GM18519 (cell line): ENCODE results near the gene SH2D4B.

Experiments used
- ATAC-seq: cut with Tn5 transposase; IDR thresholded peaks from one replicate; pipeline ENCODE4 v1.9.1; 2021; ENCODE audit warnings: mild to moderate bottlenecking, moderate library complexity; ENCODE audit not compliant: unreplicated experiment, low FRiP score

Gene SH2D4B

DNA sequence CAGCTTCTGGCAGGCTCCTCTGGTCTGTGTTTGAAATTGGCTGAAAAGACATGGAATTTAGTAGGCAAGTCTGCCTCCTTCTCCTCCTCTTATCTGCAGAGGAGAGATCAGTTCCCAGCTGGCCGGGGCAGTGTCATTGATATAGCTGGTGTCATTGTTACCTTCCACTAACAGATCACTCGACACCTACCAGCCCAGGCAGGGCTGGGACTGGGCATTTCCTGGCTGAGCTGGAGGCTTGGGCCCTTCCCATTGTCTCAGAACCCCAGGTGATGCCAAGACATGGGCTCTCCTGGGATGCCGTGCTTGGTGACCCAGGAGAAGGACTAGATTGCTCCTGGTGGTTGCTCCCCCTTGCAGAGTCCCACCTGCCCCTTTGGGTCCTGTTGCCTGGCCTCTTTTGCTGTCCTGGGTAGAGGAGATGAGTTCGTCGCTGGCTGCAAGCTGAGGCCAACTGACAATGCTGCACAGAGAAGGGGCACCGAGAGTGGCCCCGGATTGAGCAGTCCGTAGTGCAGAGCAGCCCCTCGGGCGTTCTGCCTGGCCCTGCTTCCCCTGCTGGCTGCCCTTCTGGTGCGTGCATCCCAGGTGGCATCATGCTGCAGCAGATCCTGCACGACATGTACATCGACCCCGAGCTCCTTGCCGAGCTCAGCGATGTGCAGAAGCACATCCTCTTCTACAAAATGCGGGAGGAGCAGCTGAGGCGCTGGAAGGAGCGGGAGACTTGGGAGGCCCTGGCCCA, at the start of gene SH2D4B:
Gene SH2D4B (plus strand): TSS at position 167 of the 745 bp plus-strand sequence. CDS start 430 bp downstream, at position 597.
- no peak for ATAC-seq

DNA sequence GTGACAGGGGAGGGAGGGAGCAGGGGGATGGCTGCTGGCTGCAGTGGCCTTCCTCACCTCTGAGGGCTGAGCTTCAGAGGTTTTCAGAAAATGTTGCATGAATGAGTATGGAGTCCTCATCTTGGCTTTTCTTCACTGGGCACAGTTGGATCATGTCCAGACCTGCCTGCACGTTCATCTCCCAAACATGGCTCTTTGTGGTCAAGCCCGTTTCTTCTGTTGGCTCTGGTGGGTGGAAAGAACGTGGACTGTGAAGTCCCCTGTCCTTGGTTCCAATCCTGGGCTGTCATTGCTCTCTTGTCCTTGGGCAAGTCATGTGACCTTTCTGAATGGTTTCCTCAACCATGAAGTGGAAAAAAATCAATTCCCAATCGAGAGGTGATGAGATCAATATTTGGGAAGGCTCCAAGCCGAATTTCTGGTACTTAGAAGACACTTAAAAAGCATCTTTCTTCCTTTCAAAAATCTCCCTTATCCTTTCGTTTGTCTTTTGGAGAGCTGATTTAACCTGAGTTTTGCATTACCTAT, 49.1 kb upstream of the SH2D4B start:
- ATAC-seq: no peak

DNA sequence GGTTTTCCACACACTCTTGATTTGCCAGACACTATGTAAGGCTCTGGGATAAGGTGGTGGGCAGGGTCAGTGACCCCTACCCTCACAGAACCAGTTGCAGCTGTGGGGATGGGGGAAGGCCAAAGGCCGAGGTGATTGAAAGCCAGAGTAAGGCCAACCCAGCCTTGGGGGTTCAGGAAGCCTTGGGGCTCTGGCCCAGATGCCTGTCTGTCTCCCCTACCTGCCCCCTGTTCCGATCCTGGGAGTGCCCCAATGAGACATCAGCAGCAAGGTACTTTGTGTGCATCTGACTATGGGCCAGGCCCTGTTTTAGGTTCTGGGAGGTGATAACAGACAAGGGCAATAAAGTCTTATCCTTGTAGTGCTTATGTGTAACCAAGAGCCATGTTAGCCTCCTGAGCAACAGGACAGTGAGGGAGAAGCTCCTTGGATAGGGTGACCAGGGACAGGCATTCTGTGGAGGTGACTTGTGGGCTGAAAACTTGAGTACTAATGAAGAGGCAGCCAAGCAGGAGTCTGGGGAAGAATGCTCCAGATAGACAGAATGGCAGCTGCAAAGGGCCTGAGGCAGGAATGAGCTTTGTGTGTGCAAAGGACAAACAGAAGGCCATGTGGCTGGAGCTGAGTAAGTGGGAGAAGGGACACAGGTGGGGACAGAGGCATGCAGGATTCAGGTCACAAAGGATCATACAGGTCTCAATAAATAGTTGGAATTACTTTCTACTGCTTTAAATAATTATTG, 48.2 kb upstream of the SH2D4B start:
- no peak for ATAC-seq

DNA sequence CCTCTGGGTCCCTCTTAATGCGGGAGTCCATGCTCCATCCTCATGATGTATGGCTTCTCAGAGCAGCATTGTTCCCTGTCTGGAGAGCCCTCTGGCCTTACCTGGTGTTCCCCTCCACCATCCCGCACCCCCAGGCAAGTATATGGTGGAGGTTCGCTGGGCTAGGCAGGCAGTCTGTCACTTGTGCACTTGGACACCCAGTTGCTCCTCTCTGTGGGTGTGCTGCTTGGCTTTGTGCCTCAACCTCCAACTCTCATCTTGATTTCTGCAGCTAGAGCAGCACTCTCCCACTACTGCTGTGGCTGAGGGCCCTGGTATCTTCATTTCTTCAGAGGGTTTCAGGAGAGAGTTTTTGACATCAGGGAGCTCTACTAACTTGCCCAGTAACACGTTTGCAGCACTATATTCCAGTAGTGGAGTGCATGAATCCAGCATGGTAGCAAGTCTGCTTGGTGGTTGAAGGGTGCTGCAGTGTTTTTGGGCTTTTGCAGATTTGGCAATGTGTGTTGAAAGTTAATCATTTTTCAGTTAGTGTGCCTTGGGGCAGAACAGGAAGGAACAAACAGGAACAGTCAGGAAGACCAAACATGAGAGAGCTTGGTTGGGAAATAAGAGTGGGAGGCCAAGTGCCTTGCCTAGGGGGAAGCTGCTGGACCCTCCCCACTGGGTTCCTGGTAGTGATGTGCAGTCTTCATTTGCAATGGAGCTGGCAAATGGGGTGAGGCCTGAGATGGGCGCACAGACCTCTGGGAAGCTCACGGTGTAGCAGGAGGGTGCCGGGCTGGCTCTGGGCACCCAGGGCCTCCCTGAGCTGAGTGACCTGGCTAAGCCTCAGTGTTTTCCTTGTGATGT, 46.2 kb upstream of the SH2D4B start:
- no peak for ATAC-seq

DNA sequence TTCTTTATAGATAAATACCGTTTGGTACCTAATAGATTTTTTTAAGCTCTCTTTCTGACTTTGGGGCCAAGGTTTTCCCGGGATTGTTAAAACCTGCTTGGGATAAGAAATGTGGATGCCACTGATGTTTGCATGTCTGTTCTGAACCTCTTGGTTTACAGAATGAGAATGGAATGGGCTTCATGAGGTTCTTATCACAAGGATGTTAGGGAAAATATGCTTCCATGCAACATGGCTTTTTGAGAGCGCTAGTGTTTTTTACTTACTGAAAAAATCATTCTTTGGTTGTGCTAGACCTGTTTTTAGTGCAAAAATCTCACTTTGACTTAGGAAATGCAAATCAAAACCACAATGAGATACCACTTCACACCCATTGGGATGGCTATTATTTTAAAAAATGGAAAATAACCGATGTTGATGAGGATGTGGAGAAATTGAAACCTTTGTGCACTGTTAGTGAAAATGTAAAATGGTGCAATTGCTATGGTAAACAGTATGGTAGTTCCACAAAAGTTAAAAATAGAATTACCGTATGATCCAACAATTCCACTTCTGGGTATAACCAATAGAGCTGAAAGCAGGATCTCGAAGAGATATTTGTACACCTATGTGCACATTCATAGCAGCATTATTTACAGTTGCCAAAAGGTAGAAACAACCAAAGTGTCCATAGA, 44.7 kb upstream of the SH2D4B start:
- peak; percentile 24 for ATAC-seq

DNA sequence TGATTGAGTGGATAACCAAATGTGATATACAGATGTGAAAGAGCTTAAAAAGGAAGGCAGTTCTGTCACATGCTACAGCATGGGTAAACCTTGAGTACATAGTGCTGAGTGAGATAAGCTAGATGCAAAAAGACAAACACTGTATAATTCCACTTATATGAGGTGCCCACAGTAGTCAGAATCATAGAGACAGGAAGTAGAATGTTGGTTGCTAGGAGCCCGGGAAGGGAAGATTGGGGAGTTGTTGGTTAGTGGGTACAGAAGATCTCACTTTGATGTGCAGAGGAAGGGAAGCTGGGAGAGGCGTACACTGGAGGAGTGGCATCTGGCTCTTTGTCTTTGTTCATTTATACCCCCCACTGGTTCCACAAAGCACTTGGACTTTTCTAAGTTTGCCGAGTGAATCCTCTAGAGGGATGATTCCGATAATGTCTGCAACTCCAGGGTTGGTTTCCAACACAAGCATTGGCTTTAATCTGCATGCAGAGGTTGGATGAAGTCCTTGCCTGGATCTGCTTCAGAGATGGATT, 44.1 kb upstream of the SH2D4B start:
- ATAC-seq: peak; percentile 46

DNA sequence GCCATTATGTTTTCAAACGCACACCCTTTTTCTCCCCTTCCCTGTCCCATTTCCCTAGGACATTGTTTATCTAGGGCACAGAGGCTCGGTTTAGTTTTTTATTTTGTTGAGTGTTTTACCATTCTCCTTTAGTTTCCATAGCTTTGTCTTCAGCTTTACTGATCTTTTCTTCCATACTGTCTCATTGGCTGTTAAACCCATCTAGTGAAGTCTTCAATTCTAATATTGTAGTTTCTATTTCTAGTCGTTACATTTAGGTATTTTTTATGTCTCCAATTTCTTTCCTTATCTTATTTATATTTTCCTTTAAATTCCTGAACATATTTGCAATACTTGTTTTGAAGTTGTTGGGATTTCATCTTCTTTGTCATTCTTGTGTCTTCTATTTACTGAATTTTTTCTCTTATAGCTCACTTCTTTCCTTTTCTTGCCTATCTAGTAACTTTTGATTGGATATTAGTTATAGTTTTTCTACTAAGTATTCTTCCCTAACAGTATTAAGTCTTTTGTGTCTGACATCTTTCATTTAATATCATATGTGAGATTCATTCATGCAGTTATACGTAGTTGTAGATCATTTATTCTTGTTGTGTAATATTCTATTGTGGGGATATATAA, 41.0 kb upstream of the SH2D4B start:
- ATAC-seq: no peak

DNA sequence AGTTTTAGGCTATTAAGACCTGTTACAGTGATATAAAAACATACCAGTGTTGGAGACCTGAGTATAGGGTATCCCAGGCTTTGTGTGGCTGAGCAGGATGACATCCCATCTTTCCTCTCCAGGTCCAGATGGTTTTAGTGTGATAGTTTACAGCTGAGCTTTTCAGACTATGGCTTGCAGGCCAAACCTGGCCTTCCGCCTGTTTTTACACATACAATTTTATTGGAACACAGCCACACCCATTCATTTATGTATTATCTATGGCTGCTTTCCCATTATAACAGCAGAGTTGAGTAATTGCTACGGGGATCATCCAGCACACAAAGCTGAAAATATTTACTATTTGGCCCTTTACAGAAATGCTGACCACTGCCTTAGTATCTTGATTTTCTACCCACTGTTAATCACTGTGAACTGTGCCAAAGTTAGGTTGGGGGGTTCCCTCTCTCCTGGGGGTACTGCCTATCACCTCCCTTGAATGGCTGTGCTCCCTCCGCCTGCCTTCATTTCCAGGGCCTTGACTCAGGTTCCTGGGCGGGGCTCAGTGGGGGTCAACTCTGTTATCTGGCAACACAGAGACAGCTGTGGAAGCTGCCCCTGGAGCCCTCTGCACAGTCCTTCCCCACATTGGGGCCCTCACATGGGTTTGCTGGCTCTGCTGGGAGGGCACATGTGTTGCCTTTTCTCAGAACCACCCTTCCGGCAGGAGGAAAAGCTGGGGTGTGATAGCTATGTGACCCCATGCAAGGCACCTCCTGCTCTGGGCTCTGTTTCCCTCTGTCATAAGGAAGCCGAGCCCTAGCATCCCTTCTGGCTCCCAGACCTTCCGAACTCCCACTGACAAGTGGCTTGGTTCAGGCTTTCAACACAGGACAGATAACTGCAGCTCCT, 40.3 kb upstream of the SH2D4B start:
- no peak for ATAC-seq

DNA sequence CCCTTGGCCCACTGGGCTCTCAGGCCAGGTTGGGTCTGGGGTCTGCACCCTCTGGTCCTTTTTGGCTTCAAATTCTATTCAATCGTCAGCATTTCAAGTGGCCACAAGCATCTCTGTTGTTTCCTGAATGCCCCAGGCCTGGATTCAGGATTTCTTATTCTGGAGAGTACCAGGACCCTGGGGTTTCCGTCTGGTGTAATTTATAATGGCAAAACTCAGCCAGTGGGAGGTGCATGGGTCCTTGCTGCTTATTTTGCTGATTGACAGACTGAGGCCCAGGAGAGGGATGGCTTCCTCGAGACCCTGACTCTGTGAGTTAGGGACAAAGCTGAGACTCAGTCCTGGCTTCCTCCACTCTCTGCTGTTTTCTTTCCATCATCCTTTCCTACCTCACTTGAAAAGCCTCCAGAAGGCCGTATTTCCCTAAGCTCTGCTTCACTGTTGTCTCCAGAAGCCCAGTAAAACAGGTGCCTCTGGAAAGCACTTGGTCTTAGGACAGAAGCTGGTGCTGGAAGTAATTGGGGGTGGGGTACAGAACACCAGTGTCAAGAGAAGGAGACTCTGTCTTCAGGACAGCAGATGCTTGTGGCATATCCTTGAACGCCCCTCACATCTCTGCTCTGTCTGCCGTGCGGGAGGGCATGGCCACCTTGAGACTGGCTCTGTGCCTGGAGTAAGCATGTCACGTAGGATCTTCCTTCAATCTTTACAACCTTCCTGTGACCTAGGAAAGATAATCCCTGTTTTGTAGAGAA, 39.4 kb upstream of the SH2D4B start:
- ATAC-seq: no peak

DNA sequence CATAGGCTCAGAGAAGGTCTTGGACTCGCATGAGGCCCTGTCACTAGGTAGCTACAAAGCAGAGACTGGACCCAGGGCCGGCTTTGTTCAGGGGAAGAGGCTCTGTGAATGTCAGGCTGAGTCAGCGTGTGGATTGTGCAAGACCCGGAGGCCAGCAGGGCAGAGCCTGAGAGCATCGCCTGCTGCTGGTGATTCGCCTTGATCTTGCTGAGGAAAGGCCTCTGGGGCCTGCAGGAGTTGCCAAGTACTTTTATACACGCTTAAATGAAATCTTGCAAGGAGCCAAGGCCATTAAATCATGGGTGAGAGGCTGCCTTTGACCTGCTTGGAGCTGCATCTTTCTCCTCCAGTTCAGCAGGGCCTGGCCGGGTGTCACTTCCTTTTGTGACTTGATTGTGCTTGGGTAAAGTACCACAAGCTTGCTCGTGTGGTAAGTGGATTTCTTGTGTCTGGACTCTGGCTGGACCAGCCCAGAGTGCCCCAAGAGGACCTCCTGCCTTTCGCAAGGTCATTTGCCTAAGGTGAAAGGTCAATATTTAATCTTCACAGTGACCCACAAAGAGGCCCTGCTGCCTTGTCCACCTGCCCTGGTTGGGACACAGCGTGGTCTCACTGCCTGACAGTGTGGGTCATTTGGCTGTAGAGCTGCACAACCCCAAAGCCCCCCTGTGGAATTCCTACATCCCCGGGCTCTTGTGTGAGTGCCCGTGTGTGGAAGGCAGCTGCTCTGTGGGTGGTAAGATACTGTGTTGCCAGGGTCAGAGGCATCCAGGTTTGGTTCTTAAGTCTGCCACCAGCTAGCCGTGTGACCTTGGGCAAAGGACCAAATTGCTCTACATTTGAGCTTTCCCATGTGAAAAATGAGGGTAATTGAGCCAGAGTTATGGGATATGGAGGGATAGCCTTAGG, 38.6 kb upstream of the SH2D4B start:
- no peak for ATAC-seq

DNA sequence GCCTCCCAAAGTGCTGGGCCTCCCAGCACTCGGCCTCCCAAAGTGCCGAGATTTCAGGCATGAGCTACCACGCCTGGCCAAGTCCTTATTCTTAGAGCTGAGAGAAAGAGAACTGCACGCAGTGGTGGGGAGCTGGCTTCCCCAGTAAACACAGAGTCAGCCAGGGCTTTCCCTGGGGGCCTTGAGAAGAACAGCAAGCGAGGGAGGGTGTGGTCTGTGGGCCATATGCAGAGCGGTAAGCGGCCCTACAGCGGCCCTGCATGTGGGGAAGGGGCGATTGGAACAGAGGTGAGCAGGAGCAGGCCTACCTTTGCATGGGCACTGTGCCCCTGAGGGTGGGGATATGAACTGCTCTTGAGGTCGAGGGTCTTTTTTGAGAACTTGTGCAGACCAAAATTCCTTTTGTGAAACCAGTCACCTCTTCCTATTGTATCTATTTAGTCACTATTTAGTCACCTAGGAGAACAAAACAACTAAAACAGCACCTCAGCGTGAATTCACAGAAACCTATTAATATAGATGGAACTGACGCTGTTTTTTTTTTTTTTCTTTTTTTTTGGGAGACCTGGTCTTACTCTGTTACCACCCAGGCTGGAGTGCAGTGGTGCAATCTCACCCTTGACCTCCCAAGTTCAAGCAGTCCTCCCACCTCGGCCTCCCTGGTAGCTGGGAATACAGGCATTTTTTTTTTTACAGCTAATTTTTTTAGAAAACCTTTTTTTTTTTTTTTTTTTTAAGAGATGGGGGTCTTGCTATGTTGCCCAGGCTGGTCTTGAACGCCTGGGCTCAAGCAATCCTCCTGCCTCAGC, 36.9 kb upstream of the SH2D4B start:
- peak; percentile 48 for ATAC-seq

DNA sequence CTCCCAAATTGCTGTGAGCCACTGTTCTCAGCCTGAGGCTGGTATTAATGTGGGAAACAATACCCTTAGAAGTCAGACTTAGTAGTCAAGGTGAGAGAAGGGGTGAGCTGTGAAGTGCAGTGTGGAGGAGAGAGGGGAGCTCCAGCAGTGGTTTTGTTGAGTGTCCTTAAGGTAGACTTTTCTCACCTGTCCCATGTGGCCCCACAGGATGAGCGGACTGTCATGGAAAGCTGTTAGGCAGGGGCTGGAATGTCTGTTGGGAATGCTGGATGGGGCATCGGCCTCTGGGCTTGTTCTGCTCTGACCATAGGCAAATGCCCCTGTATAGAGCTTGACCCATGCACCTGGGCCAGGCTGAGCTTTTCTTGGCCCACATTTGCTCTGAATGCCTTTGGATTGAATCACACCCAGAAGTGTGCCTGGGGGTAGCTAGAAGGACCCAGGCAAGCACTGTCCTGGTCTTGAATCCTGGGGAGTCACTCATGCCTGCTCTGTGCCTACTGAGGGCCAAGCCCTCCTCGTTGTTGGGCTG, 36.3 kb upstream of the SH2D4B start:
- no peak for ATAC-seq

DNA sequence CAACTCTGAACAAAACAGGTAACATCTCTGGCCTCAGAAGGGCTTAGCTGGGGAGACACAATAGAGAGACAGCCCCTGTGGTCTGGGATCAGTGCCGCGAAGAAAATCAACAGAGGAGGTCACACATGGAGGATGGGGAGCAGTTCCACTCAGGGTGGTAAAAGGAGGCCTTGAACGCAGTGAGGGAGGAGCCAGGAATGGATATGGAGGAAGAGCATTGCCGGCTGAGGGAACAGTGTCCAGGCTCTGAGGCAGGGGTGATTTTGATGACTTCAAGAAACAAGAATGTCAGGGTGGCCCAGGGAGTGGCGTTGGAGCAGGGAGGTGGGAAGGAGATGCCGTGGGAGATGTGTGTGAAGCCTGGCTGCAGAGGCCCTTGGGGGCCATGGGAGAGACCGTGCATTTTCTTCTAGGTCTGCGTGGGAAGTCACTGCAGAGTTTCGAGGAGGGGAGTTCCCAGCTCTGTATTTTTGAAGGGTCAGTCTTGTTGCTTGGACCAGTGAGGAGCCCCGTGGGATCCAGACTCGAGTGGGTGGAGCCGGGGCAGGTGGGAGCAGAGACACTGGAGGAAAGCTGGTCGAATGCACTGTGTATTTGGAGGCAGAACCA, 35.7 kb upstream of the SH2D4B start:
- no peak for ATAC-seq

DNA sequence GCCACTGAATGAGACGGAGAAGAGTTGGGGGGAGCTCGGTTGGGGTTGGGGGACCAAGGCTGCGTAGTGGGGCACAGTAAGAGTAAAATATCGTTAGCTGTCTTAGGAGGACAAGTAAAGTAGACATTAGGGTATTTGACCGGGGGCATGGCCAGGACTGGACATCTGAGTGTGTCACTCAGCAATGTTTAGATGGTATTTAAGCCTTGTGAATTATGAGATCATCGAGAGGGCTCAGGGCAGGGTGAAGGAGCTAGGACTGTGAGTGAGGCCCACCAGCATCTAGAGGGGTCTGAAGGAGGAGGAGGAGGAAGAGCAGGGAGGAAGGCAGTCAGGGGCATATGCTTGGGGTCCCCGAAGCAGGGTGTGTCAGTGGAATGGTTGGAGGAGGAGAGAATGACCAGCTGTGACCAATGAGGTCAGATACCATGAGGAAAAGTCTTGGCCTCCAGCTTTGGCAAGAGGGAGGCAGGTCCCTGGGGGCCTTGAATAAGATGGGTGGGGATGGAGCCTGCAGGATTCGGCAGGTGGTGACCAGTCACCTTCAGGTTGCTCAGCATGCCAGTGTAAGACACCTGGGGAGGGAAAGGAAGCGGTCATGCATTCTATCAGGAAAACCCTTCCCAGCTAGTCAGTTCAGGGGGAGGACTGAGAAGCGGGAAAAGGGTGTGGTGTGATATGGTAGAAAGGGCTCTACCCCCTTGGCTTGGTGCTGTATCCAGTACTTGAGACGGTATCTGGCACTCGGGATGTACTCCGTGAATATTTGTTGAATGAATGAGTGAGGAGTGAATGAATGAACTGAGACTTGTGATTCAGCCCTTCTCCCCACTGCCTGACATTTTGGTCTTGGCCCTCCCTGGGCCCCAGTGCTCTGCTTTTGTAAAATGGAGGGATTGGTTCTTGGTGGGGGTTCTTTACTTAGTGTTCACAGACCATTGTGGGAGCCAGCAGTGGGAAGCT, 34.8 kb upstream of the SH2D4B start:
- ATAC-seq: no peak
